GM20000 (cell line): ENCODE data around the gene PSME3IP1.

ENCODE experiments used
- DNase-seq: peaks from one replicate; pipeline ENCODE4 v3.0.0; 2012; ENCODE audit warnings: low spot score
- TF ChIP-seq, protein P1 (sequence below): IDR thresholded peaks from 2 replicates; pipeline ENCODE4 v1.5.1; 2012; ENCODE audit warnings: mild to moderate bottlenecking, control low read depth; ENCODE audit errors: extremely low read depth, missing control alignments

PSME3IP1 gene

DNA sequence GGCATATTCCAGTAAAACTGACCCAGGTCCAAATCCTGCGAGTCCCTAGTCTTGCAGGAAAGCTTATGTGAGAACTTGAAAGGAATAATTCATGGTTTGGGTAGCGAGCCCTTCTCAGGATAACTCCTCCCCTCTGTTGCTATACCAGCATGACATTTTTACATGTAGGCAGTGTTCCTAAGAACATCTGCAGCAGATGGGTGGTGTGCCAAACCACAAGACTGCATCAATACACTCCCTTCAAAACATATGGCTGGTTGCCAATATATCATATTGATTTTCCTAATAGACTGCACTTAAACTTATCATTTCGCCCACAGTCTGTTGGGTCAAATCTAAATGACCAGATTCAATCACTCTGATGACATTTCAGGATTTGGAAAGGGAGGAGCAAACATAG, 19.9 kb downstream of the PSME3IP1 start:
- TF ChIP-seq, protein P1, sequence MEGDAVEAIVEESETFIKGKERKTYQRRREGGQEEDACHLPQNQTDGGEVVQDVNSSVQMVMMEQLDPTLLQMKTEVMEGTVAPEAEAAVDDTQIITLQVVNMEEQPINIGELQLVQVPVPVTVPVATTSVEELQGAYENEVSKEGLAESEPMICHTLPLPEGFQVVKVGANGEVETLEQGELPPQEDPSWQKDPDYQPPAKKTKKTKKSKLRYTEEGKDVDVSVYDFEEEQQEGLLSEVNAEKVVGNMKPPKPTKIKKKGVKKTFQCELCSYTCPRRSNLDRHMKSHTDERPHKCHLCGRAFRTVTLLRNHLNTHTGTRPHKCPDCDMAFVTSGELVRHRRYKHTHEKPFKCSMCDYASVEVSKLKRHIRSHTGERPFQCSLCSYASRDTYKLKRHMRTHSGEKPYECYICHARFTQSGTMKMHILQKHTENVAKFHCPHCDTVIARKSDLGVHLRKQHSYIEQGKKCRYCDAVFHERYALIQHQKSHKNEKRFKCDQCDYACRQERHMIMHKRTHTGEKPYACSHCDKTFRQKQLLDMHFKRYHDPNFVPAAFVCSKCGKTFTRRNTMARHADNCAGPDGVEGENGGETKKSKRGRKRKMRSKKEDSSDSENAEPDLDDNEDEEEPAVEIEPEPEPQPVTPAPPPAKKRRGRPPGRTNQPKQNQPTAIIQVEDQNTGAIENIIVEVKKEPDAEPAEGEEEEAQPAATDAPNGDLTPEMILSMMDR, result no peak
- no peak for DNase-seq

DNA sequence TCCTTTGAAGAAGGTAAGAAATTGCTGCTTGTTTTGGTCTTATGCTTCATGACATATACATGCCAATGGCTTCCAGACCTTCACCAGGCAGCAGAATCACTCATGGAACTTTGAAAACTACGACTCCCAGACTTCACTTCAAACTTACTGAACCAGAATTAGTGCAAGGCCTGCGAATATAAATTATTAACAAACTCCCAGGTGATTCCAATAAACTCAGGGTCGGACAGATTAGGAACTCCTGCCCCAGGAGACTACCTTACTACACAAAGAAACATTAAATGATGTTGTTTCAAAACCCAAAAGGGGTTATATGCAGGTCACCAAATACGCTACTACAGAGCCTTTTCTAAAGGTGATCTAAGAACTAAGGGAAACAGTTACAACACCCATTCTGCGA, 20.4 kb downstream of the PSME3IP1 start:
- DNase-seq, result no peak
- TF ChIP-seq, protein P1, result no peak

GRCh38 chr16:57163842-57164241, 22.0 kb downstream of the PSME3IP1 start:
- no peak for DNase-seq
- TF ChIP-seq, protein P1, result no peak

- DNase-seq, result no peak
- TF ChIP-seq, protein P1, result no peak
These were observed 26.4 kb downstream of the PSME3IP1 start for GRCh38 chr16:57159447-57159846.

DNA sequence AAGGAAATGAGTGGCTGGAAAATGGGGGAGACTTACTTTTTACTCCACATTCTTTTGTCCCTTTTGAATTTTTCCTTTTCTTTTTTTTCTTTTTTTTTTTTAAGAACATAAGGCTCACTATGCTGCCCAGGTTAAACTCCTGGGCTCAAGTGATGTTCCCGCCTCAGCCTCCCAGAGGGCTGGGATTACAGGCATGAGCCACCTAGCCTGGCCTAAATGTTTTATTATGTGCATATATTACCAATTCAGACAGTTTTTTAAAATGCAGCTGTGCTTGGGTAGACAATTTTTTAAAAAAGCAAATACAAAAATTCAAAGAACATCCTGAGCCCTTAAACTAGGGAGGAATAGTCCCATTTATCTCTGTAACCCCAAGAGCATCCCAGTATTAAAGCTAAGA, 28.3 kb downstream of the PSME3IP1 start:
- TF ChIP-seq, protein P1, result no peak
- DNase-seq, result no peak

DNA sequence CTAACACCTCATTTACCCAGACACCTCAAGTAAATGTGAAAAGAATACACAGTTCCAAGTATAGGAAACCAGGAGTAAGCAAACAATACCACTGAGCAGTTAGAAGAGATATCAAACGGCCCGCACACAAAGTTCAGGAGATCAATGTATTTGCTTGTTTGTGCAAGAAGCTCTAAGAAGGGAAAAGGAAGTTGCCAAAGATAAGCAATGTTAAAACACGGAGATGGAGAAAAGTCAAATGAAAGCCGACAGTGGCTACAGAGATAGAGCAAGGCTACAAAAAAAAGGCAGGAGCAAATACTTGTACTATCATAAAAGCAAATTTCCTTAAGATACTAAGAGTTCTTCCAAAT, 29.5 kb downstream of the PSME3IP1 start:
- TF ChIP-seq, protein P1, result no peak
- DNase-seq, result no peak

DNA sequence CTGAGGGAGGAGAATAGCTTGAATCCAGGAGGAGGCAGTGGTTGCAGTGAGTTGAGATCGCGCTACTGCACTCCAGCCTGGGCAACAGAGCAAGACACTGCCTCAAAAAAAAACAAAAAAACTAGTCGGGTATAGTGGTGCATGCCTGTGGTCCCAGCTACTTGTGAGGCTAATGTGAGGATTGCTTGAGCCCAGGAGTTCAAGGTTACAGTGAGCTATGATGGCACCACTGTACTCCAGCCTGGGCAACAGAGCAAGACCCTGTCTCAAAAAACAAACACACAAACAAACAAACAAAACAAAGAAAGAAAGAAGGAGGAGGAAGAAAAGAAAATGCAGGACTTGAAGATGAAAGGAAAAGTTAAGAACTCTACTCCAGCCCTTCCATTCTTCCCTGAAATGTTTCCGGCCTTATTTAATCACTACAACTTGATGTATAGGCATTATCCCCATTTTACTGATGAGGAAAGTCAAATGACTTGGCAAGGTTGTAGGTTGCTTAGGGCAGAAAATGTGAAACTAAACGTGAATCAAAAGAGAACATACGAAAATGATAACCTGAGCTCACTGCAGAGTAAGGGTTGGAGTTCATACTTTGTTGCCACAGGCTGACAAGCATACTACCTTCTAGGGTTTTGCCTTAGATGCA, 30.0 kb downstream of the PSME3IP1 start:
- no peak for DNase-seq
- TF ChIP-seq, protein P1, result no peak
